IMR-90 (cell line): ENCODE measurements around the gene GLYAT.
"Not testable (repeated sequence)": the region's sequence is repeated elsewhere in the genome, so short reads cannot be mapped to it uniquely, and the experiment has no call there.

Source experiments
- CEBPB ChIP-seq: IDR thresholded peaks from 2 replicates; pipeline ENCODE4 v1.6.1; 2012; ENCODE audit warnings: low read depth, low read length, improper control_type of control experiment
- CHD1 ChIP-seq: IDR thresholded peaks from 2 replicates; pipeline ENCODE4 v1.6.1; 2012; ENCODE audit warnings: low read depth, low read length, improper control_type of control experiment
- FOS ChIP-seq: fragments of 150-350 bp; IDR thresholded peaks from 2 replicates; pipeline ENCODE4 v1.6.1; 2016; ENCODE audit warnings: low read depth, low read length
- MAFK ChIP-seq: IDR thresholded peaks from 2 replicates; pipeline ENCODE4 v1.6.1; 2012; ENCODE audit warnings: low read depth, low read length, improper control_type of control experiment
- MAZ ChIP-seq: IDR thresholded peaks from 2 replicates; pipeline ENCODE4 v1.6.1; 2012; ENCODE audit warnings: low read depth, mild to moderate bottlenecking, low read length, improper control_type of control experiment, moderate library complexity, borderline replicate concordance
- MXI1 ChIP-seq: IDR thresholded peaks from 2 replicates; pipeline ENCODE4 v1.6.1; 2012; ENCODE audit warnings: low read depth, mild to moderate bottlenecking, low read length, moderate library complexity, borderline replicate concordance
- NFE2L2 ChIP-seq: fragments of 150-350 bp; IDR thresholded peaks from 2 replicates; pipeline ENCODE4 v1.6.1; 2016; ENCODE audit warnings: low read depth, mild to moderate bottlenecking, low read length
- POLR2A ChIP-seq: IDR thresholded peaks from 2 replicates; pipeline ENCODE4 v1.6.1; 2012; ENCODE audit warnings: mild to moderate bottlenecking, low read depth, low read length
- RAD21 ChIP-seq: IDR thresholded peaks from 2 replicates; pipeline ENCODE4 v1.6.1; 2012; ENCODE audit warnings: low read length, improper control_type of control experiment
- SMC3 ChIP-seq: fragments of 150-350 bp; IDR thresholded peaks from 2 replicates; pipeline ENCODE4 v1.6.1; 2016; ENCODE audit warnings: low read depth, mild to moderate bottlenecking, antibody characterized with exemption, low read length, moderate library complexity
- TF ChIP-seq, protein P1 (sequence below): conservative IDR thresholded peaks from 2 replicates; pipeline ENCODE4 v1.5.1; 2012; ENCODE audit warnings: mild to moderate bottlenecking, low read depth, low read length, improper control_type of control experiment
- TF ChIP-seq, protein P2 (sequence below): fragments of 150-350 bp; IDR thresholded peaks from 2 replicates; pipeline ENCODE4 v1.6.1; 2017; ENCODE audit warnings: mild to moderate bottlenecking, antibody characterized with exemption, low read length, low read depth

DNA sequence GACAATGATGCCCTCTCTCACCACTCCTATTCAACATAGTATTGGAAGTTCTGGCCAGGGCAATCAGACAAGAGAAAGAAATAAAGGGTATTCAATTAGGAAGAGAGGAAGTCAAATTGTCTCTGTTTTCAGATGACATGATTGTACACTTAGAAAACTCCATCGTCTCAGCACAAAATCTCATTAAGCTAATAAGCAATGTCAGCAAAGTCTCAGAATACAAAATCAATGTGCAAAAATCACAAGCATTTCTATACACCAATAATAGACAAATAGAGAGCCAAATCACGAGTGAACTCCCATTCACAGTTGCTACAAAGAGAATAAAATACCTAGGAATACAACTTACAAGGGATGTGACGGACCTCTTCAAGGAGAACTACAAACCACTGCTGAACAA is 49.1 kb downstream of the GLYAT start:
- TF ChIP-seq, protein P1, sequence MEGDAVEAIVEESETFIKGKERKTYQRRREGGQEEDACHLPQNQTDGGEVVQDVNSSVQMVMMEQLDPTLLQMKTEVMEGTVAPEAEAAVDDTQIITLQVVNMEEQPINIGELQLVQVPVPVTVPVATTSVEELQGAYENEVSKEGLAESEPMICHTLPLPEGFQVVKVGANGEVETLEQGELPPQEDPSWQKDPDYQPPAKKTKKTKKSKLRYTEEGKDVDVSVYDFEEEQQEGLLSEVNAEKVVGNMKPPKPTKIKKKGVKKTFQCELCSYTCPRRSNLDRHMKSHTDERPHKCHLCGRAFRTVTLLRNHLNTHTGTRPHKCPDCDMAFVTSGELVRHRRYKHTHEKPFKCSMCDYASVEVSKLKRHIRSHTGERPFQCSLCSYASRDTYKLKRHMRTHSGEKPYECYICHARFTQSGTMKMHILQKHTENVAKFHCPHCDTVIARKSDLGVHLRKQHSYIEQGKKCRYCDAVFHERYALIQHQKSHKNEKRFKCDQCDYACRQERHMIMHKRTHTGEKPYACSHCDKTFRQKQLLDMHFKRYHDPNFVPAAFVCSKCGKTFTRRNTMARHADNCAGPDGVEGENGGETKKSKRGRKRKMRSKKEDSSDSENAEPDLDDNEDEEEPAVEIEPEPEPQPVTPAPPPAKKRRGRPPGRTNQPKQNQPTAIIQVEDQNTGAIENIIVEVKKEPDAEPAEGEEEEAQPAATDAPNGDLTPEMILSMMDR: not testable (repeated sequence)
- TF ChIP-seq RAD21, POLR2A, CEBPB, NFE2L2, CHD1, MXI1, FOS, MAZ, SMC3: not testable (repeated sequence)
- TF ChIP-seq MAFK: peak; percentile 25; the same call in 1 of the 2 replicates
- TF ChIP-seq, protein P2, sequence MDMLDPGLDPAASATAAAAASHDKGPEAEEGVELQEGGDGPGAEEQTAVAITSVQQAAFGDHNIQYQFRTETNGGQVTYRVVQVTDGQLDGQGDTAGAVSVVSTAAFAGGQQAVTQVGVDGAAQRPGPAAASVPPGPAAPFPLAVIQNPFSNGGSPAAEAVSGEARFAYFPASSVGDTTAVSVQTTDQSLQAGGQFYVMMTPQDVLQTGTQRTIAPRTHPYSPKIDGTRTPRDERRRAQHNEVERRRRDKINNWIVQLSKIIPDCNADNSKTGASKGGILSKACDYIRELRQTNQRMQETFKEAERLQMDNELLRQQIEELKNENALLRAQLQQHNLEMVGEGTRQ: not testable (repeated sequence)
